ENCODE measurements around the gene SH2D5.

- TF ChIP-seq CTCF (IDR thresholded peaks at IDR 0.05; ENCODE audit: low read length) (no peak), EZH2 (optimal IDR thresholded peaks at IDR 0.05; ENCODE audit: low read depth, low read length) (no peak), EZH2phosphoT487 (IDR thresholded peaks at IDR 0.05; ENCODE audit: low read length) (no peak)
Measured at GRCh38 chr1:20719871-20720620, 12.5 kb downstream of the SH2D5 start.

Measured in MM.1S (cell line).